Measurements from ENCODE around the gene ARNT2. TPM values are rescaled to one million over a fixed set of nuclear protein-coding genes. Genes with fewer than 3 reads are reported as not detected.

Gene ARNT2
- polyA plus RNA-seq, 1 experiment: 44.6 TPM

DNA sequence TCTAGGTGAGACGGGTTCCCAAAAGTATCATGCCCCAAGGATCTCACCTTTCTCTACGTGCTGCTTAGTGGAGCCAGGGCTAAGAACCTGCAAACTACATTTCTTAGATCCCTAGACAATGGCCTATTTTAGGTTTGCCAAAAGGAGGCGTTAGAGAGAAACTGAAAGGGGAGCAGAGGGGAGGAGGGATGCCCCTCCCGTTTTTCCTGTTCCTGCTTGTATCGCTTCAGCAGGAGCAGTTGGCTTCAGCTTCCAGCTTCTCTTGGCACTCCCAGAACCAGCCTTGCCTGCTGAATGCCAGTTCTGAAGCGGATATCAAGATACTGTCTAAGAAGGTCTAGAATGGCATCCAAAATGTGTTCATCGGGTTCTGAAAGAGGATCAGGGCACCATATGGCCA, 232.5 kb downstream of the ARNT2 start:
- H3K4me3 ChIP-seq (ENCODE audit: low read depth, low read length): no peak overlapping the region
- DNase-seq (ENCODE audit: low read depth): no peak
- H3K36me3 ChIP-seq (ENCODE audit: control insufficient read depth, insufficient read depth, low read length): no peaks in the 10 kb centered on the region
- POLR2A ChIA-PET: interaction anchor here (0.5 kb wide), 1 partner anchor 21 kb away, joined by 3 read pairs; no protein-coding TSS in a partner anchor
- no peak for TF ChIP-seq CTCF (IDR thresholded peaks at IDR 0.05; ENCODE audit: insufficient read depth, low read depth, low read length)
- CTCF ChIA-PET: no interaction called here
- no peaks in the 10 kb centered on the region; the same call in 1 of the 2 replicates for H3K27me3 ChIP-seq (ENCODE audit: control insufficient read depth, insufficient read depth, low read length)

DNA sequence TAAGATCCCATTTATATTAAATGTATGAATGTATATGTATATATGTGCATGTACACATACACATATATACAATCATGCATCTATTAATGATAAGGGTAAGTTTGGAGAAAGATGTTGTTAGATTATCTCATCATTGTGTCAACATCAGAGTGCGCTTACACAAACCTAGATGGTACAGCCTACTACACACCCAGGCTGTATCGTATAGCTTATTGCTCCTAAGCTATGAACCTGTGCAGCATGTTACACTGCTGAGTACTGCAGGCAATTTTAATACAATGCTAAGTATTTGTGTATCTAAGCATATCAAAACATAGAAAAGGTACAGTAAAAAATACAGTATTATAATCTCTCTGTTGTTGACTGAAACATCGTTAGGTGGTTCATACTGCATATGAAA, 233.6 kb downstream of the ARNT2 start:
- Histone ChIP-seq H3K4me3 (ENCODE audit: low read depth, low read length) (no peak overlapping the region), H3K27me3 (ENCODE audit: control insufficient read depth, insufficient read depth, low read length) (no peaks in the 10 kb centered on the region; the same call in 1 of the 2 replicates), H3K36me3 (ENCODE audit: control insufficient read depth, insufficient read depth, low read length) (no peaks in the 10 kb centered on the region)
- TF ChIP-seq CTCF (IDR thresholded peaks at IDR 0.05; ENCODE audit: insufficient read depth, low read depth, low read length): no peak
- ChIA-PET POLR2A (no interaction called here), CTCF (no interaction called here)
- no peak for DNase-seq (ENCODE audit: low read depth)

DNA sequence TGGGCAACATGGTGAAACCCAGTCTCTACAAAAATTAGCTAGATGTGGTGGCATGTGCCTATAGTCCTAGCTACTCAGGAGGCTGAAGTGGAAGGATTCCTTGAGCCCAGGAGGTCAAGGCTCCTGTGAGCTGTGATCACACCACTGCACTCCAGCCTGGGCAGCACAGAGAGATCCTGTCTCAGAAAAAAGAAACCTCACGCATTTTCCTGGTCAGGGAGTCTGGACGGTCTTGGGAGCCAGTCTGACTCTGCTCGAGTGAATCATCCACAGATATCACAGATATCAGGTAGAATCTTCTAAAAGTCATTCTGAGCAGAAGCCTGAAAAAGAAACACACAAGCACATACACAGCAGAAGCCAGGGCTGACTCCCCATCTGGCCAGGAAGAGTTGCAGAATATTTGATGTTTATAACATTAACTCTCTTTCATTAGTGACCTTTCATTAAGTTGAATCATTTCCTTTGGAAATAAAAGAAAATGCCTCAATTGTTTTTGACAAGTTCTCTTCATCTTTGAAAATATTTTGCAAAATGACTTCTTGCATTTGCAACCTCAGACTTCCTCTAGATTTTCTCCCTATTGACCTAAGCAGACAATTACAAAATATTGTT, 234.5 kb downstream of the ARNT2 start:
- DNase-seq (ENCODE audit: low read depth): no peak
- ChIA-PET POLR2A (no interaction called here), CTCF (no interaction called here)

GRCh38 chr15:80639168-80639555, 235.0 kb downstream of the ARNT2 start:
- ChIA-PET CTCF (no interaction called here), POLR2A (no interaction called here)

More for the DNA sequence above, 234.5 kb downstream of the ARNT2 start:
- no peak overlapping the region for H3K4me3 ChIP-seq (ENCODE audit: low read depth, low read length)
- no peaks in the 10 kb centered on the region; the same call in 1 of the 2 replicates for H3K27me3 ChIP-seq (ENCODE audit: control insufficient read depth, insufficient read depth, low read length)
- TF ChIP-seq CTCF (IDR thresholded peaks at IDR 0.05; ENCODE audit: insufficient read depth, low read depth, low read length): no peak
- H3K36me3 ChIP-seq (ENCODE audit: control insufficient read depth, insufficient read depth, low read length): no peaks in the 10 kb centered on the region

More at GRCh38 chr15:80639168-80639555, 235.0 kb downstream of the ARNT2 start:
- no peak for DNase-seq (ENCODE audit: low read depth)
- no peaks in the 10 kb centered on the region; the same call in 1 of the 2 replicates for H3K27me3 ChIP-seq (ENCODE audit: control insufficient read depth, insufficient read depth, low read length)
- TF ChIP-seq CTCF (IDR thresholded peaks at IDR 0.05; ENCODE audit: insufficient read depth, low read depth, low read length): no peak
- no peak overlapping the region for H3K4me3 ChIP-seq (ENCODE audit: low read depth, low read length)
- no peaks in the 10 kb centered on the region for H3K36me3 ChIP-seq (ENCODE audit: control insufficient read depth, insufficient read depth, low read length)

Data from BJ (cell line).